WTC11 (cell line): Measurements from ENCODE around the gene PRR30.

Source experiments
- CBFB ChIP-seq: sonication (generic); formaldehyde crosslinking; IDR thresholded peaks from 2 replicates; pipeline ENCODE4 v1.8.1; 2022; ENCODE audit warnings: mild to moderate bottlenecking, low read depth, missing genetic modification reagents
- RELA ChIP-seq: sonication (generic); formaldehyde crosslinking; IDR thresholded peaks from 2 replicates; pipeline ENCODE4 v1.8.1; 2022; ENCODE audit warnings: missing genetic modification reagents, mild to moderate bottlenecking, borderline replicate concordance
- SMAD4 ChIP-seq: sonication (generic); formaldehyde crosslinking; IDR thresholded peaks from 2 replicates; pipeline ENCODE4 v1.8.0; 2022; ENCODE audit warnings: mild to moderate bottlenecking, missing genetic modification reagents
- SP1 ChIP-seq: sonication (generic); formaldehyde crosslinking; conservative IDR thresholded peaks from 2 replicates; pipeline ENCODE4 v1.8.1; 2022; ENCODE audit warnings: missing genetic modification reagents
- TF ChIP-seq, protein P1 (sequence below): fragments of 200-600 bp; IDR thresholded peaks from 2 replicates; pipeline ENCODE4 v1.8.0; 2022; ENCODE audit warnings: antibody characterized with exemption
- TF ChIP-seq, protein P2 (sequence below): sonication (generic); formaldehyde crosslinking; IDR thresholded peaks from 2 replicates; pipeline ENCODE4 v1.8.1; 2022; ENCODE audit warnings: mild to moderate bottlenecking, moderate library complexity, missing genetic modification reagents
- TF ChIP-seq, protein P3 (sequence below): sonication (generic); formaldehyde crosslinking; IDR thresholded peaks from 2 replicates; pipeline ENCODE4 v1.8.0; 2022; ENCODE audit warnings: mild to moderate bottlenecking, missing genetic modification reagents
- TF ChIP-seq, protein P4 (sequence below): sonication (generic); formaldehyde crosslinking; IDR thresholded peaks from 2 replicates; pipeline ENCODE4 v1.8.1; 2022; ENCODE audit warnings: low read depth, mild to moderate bottlenecking, moderate library complexity, missing genetic modification reagents, borderline replicate concordance
- TF ChIP-seq, protein P5 (sequence below): sonication (generic); formaldehyde crosslinking; IDR thresholded peaks from 2 replicates; pipeline ENCODE4 v1.8.0; 2023; ENCODE audit warnings: missing genetic modification reagents

DNA sequence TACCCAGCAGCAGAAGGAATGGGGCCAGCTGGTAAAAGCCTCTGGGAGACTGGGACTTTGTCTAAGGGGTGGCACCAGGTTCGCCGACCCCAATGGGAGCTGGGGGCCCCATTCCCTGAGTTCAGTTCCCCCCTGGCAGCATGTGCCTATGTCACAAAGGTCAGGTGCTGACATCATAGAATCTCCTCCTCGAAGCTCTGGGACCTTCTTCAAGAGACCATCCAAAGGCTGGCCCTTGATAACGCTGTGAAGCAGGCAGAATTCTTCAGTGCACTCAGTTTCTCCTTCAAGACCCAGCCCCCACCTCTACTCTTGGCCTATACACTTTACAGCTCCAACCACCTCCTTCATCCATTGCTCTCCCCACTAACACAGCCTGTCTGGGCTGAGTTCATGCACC, at the start of gene PRR30:
- TF ChIP-seq, protein P1, sequence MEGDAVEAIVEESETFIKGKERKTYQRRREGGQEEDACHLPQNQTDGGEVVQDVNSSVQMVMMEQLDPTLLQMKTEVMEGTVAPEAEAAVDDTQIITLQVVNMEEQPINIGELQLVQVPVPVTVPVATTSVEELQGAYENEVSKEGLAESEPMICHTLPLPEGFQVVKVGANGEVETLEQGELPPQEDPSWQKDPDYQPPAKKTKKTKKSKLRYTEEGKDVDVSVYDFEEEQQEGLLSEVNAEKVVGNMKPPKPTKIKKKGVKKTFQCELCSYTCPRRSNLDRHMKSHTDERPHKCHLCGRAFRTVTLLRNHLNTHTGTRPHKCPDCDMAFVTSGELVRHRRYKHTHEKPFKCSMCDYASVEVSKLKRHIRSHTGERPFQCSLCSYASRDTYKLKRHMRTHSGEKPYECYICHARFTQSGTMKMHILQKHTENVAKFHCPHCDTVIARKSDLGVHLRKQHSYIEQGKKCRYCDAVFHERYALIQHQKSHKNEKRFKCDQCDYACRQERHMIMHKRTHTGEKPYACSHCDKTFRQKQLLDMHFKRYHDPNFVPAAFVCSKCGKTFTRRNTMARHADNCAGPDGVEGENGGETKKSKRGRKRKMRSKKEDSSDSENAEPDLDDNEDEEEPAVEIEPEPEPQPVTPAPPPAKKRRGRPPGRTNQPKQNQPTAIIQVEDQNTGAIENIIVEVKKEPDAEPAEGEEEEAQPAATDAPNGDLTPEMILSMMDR, result no peak
- no peak for TF ChIP-seq SP1 (CRISPR knock-in tag)
- no peak for TF ChIP-seq RELA (CRISPR knock-in tag)
- TF ChIP-seq, protein P2, sequence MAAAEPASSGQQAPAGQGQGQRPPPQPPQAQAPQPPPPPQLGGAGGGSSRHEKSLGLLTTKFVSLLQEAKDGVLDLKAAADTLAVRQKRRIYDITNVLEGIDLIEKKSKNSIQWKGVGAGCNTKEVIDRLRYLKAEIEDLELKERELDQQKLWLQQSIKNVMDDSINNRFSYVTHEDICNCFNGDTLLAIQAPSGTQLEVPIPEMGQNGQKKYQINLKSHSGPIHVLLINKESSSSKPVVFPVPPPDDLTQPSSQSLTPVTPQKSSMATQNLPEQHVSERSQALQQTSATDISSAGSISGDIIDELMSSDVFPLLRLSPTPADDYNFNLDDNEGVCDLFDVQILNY (CRISPR knock-in tag), result no peak
- TF ChIP-seq, protein P3, sequence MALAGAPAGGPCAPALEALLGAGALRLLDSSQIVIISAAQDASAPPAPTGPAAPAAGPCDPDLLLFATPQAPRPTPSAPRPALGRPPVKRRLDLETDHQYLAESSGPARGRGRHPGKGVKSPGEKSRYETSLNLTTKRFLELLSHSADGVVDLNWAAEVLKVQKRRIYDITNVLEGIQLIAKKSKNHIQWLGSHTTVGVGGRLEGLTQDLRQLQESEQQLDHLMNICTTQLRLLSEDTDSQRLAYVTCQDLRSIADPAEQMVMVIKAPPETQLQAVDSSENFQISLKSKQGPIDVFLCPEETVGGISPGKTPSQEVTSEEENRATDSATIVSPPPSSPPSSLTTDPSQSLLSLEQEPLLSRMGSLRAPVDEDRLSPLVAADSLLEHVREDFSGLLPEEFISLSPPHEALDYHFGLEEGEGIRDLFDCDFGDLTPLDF, result no peak
- no peak for TF ChIP-seq CBFB
- TF ChIP-seq, protein P4, sequence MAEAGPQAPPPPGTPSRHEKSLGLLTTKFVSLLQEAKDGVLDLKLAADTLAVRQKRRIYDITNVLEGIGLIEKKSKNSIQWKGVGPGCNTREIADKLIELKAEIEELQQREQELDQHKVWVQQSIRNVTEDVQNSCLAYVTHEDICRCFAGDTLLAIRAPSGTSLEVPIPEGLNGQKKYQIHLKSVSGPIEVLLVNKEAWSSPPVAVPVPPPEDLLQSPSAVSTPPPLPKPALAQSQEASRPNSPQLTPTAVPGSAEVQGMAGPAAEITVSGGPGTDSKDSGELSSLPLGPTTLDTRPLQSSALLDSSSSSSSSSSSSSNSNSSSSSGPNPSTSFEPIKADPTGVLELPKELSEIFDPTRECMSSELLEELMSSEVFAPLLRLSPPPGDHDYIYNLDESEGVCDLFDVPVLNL, result no peak
- TF ChIP-seq, protein P5, sequence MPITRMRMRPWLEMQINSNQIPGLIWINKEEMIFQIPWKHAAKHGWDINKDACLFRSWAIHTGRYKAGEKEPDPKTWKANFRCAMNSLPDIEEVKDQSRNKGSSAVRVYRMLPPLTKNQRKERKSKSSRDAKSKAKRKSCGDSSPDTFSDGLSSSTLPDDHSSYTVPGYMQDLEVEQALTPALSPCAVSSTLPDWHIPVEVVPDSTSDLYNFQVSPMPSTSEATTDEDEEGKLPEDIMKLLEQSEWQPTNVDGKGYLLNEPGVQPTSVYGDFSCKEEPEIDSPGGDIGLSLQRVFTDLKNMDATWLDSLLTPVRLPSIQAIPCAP (CRISPR knock-in tag), result no peak
- TF ChIP-seq SMAD4 (CRISPR knock-in tag), result no peak
